Activated gamma-delta T cell treated with anti-CD3 and anti-CD28 coated beads, Interleukin-2, amount 50 U/mL, for 16 hours (primary cell): ENCODE measurements around the gene TMEM30A.

Experiments used
- DNase-seq: peaks from one replicate; pipeline ENCODE4 v3.0.0-alpha.2; 2020; ENCODE audit warnings: low read depth

Gene TMEM30A

GRCh38 chr6:75215291-75215690 is 69.3 kb downstream of the TMEM30A start:
- no peak for DNase-seq

- DNase-seq, result no peak
Observed at GRCh38 chr6:75213732-75214131, 70.9 kb downstream of the TMEM30A start.

- DNase-seq, result no peak
Observed at GRCh38 chr6:75213112-75213511, 71.5 kb downstream of the TMEM30A start.

- no peak for DNase-seq
Observed at GRCh38 chr6:75211920-75212590, 72.5 kb downstream of the TMEM30A start.

- peak; percentile 41 for DNase-seq
Observed at GRCh38 chr6:75210885-75211739, 73.5 kb downstream of the TMEM30A start.

- no peak for DNase-seq
Observed at GRCh38 chr6:75209184-75209723, 75.3 kb downstream of the TMEM30A start.

GRCh38 chr6:75208298-75209183 is 76.1 kb downstream of the TMEM30A start:
- DNase-seq, result peak; percentile 67

GRCh38 chr6:75206576-75207342 is 77.8 kb downstream of the TMEM30A start:
- no peak for DNase-seq

- no peak for DNase-seq
Observed at GRCh38 chr6:75205776-75206575, 78.6 kb downstream of the TMEM30A start, which contains the start of gene COL12A1. COL12A1 (minus strand) TSS chr6:75206053; CDS start chr6:75202792, 3,261 bp downstream.

GRCh38 chr6:75204959-75205775 is 79.4 kb downstream of the TMEM30A start:
- DNase-seq, result no peak

- no peak for DNase-seq
Observed at GRCh38 chr6:75204217-75204958, 80.2 kb downstream of the TMEM30A start.

GRCh38 chr6:75203721-75204120 is 80.9 kb downstream of the TMEM30A start:
- DNase-seq, result no peak
